ENCODE results near the gene MGLL.

DNA sequence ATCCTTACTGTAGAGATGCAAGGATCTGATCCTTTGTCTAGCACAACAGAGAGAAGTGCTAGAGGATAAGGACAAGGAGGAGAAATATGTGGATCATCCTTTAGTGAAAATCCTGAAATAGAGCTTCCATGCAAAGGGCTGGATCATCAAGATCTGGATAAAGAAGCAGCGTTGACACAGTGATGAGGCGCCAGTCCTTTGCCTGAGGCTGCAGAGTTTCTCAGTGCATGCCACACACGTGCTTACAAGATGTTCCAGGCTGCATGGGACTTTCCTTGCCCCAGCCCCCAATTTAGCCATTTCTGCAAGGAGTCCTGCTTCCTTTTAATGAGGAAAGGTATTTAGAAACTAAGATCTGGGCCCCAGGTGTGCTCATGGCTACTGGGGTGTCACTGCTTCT, 156.7 kb downstream of the MGLL start:
- TF ChIP-seq, protein P1, sequence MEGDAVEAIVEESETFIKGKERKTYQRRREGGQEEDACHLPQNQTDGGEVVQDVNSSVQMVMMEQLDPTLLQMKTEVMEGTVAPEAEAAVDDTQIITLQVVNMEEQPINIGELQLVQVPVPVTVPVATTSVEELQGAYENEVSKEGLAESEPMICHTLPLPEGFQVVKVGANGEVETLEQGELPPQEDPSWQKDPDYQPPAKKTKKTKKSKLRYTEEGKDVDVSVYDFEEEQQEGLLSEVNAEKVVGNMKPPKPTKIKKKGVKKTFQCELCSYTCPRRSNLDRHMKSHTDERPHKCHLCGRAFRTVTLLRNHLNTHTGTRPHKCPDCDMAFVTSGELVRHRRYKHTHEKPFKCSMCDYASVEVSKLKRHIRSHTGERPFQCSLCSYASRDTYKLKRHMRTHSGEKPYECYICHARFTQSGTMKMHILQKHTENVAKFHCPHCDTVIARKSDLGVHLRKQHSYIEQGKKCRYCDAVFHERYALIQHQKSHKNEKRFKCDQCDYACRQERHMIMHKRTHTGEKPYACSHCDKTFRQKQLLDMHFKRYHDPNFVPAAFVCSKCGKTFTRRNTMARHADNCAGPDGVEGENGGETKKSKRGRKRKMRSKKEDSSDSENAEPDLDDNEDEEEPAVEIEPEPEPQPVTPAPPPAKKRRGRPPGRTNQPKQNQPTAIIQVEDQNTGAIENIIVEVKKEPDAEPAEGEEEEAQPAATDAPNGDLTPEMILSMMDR (conservative IDR thresholded peaks at IDR 0.05 in 1 of 2, IDR thresholded peaks at IDR 0.05 in 1 of 2; ENCODE audit: extremely low read depth in 1 of 2, insufficient read depth in 1 of 2, low read depth in 1 of 2, low read length in 2 of 2) = no peak
- TF ChIP-seq EZH2 (IDR thresholded peaks at IDR 0.05; ENCODE audit: borderline replicate concordance, low read length) = no peak
